AG09309 (cell line): ENCODE measurements around the gene COL19A1.

ENCODE experiments used
- DNase-seq: peaks from one replicate; pipeline ENCODE4 v3.0.0-alpha.2; 2010; ENCODE audit warnings: low read depth
- H3K4me3 ChIP-seq: 2 replicates; pipeline ENCODE4 v1.5.1; 2011; ENCODE audit warnings: mild to moderate bottlenecking, low read depth, low read length, moderate library complexity; ENCODE audit not compliant: control insufficient read depth
- TF ChIP-seq, protein P1 (sequence below): IDR thresholded peaks from 2 replicates; pipeline ENCODE4 v1.5.1; 2011; ENCODE audit warnings: mild to moderate bottlenecking, low read depth, low read length, inconsistent platforms; ENCODE audit not compliant: insufficient read depth, control insufficient read depth; ENCODE audit errors: missing control alignments

Gene COL19A1

DNA sequence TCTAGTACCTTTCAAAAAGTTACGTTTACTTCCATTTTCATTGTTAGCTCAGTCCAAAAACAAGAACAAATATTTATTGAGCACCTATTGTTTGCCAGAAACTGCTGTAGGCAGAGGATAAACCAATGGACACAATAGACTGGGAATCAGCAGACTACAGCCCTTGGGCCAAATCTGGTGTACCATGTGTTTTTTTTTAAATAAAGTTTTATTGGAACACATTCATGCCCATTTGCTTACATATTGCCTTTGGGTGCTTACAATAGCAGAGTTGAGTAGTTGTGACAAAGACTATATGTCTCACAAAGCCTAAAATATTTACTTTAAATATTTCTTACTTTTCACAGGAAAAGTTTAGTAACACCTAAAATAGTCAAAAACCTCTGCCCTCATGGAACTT is 220.4 kb downstream of the COL19A1 start:
- TF ChIP-seq, protein P1, sequence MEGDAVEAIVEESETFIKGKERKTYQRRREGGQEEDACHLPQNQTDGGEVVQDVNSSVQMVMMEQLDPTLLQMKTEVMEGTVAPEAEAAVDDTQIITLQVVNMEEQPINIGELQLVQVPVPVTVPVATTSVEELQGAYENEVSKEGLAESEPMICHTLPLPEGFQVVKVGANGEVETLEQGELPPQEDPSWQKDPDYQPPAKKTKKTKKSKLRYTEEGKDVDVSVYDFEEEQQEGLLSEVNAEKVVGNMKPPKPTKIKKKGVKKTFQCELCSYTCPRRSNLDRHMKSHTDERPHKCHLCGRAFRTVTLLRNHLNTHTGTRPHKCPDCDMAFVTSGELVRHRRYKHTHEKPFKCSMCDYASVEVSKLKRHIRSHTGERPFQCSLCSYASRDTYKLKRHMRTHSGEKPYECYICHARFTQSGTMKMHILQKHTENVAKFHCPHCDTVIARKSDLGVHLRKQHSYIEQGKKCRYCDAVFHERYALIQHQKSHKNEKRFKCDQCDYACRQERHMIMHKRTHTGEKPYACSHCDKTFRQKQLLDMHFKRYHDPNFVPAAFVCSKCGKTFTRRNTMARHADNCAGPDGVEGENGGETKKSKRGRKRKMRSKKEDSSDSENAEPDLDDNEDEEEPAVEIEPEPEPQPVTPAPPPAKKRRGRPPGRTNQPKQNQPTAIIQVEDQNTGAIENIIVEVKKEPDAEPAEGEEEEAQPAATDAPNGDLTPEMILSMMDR: no peak
- no peak overlapping the region for H3K4me3 ChIP-seq
- DNase-seq: no peak

DNA sequence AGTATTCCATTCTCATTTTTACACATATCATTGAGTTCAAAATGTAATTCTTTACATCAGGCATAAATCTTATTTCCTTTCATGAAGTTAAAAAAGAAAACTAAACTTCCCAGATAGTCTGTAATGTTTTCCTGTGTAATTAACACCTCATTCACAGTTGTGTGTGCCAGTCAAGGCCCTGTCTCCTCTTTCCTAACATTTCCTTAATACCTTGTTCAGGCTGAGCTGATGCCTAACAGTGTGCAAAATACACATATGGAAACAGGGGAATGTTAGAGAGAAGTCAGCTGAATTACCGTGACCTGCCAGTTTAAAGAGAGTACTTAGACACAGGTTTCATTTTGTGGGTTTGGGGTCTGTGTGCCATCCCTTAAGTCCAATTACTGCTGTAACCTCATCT is 227.8 kb downstream of the COL19A1 start:
- DNase-seq: no peak
- TF ChIP-seq, protein P1: no peak
- no peak overlapping the region for H3K4me3 ChIP-seq

DNA sequence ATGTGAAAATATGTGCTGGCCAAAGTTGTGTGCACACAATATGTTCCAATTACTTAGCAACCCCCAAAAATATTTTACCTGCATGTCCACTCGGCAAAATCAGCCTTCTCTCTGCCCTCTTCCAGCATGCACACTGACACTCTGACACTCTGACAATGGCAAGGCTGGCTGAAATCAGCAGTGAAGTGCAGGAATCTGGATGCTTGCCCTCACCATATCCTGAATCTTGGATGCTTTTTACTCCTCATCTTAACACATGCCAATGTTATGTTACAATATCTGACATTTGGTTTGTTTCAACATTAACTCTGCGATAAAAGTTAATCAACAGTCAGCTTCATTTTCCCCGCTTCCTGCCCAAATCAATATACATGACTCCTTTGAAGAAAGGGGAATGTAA is 233.4 kb downstream of the COL19A1 start:
- TF ChIP-seq, protein P1: no peak
- no peak overlapping the region for H3K4me3 ChIP-seq
- DNase-seq: no peak

DNA sequence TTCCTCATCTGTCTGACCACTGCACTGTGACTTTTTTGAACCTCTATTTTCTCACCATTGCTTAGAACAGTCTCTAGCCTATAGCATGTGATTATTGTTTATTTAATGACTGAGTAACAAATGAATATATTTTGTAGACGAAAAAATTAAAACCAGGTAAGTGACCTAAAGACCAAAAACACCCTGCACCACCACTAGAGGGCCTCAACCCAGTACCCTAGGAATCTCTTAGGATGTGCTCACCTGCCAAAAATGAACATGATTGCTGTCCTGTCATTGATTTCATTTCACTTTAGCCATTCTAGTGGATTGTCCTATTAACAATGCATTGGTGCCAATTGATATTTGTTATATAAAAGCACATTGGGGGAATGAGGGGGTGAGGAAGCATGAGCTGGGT is 237.4 kb downstream of the COL19A1 start:
- TF ChIP-seq, protein P1: peak; percentile 43
- no peak overlapping the region for H3K4me3 ChIP-seq
- DNase-seq: no peak

DNA sequence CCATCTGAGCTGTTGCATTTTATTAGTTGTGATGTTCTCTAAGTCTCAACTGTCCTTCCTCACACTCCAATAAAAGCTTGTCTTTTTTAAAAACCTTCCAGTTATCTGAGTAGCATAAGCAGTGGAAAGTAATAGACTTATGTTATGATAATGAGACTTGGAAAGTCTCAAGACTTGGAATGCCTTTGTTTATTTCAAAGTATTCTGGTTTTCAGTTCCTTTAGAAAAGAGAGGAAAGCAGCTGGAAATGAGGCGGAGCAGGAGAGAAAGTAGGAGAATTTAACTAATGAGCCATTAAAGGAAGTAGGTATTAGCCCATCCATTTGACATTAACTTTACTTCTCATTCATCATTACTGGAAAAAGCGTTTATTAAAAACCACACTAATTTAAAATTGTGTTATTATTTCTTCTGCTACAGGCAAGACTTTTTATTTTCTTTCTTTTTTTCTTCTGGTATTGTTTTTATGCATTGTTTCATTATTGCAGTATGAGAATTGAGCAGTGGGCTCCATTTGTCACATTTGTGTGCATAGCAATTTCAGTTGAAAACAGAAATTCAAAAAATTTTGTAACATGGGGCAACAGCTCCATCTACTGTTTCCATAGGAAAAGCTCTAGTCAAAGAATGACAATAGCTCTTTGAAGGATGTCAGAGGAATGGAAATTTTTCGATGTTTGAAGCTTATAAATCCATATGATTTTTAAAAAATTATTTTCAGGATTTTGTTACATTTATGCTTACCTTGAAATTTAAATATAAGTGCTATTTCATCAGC is 241.7 kb downstream of the COL19A1 start:
- TF ChIP-seq, protein P1: peak; percentile 61
- no peak overlapping the region for H3K4me3 ChIP-seq
- DNase-seq: no peak

DNA sequence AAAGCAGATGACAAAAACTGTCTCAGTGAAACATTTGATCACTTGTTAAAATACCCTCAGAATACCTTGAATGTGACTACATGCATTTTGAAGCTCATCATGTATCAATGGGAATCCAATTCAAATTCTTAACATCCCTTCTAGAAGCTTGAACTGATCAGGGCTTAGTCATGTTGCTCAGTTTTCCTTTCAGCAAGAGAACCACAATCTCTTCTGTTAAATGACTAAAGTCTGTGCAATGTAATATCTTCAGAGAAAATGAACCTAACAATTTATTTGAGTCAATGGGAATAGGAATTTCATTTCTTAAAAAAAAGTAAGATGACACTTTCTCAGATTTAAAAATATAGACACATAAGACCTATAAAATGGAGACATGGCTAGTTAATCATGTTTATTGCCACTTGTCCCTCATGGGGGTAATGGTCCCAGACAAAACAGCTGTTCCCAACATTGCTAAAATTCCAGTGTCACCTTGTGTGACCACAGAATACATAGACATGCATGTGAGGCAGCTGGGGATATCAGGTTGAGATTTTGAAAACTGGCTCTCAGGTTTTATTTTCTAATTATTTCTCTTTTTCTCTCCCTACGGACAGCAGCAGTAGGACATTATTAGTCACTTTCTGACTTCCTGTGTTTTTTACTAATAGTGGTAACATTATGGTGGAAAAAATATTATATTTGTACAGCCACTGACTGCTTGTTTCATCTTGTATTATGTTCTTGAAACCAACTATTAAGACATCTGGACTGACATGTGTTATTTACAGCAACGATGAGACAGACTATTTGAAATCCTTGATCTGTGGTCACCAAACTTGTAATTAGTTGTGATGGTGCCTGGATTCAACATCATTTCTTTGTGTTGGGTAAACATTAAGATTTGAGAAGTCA is 244.0 kb downstream of the COL19A1 start:
- TF ChIP-seq, protein P1: no peak
- H3K4me3 ChIP-seq: no peak overlapping the region
- no peak for DNase-seq
